ENCODE measurements around the gene MRPS27.

The MRPS27 gene

DNA sequence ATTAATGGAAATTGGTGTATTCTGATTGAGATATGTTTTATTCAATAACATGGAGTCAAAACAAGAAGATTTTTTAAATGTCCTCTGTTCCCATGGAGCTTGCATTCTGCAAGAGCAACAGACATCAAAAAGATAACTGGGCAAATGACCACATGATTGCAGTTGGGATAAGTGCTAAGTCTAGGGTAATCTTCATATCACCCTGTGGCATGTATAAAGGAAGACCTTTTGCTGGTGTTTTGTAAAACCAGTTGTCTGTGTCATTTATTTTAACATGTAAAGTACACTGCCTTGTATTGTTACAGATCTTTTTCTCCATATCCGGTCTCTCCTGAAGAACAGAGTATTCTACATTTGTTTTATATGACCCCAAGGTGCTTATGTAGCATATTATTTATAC, 44.1 kb upstream of the MRPS27 start:
- POLR2A ChIA-PET = no interaction called here
- CTCF ChIA-PET = interaction anchor here (0.9 to 9.6 kb wide), 4 partner anchors 10 to 161 kb away, joined by 3 to 154 read pairs (median 18); no protein-coding TSS in a partner anchor
- DNase-seq (ENCODE audit: extremely low spot score) = no peak
- TF ChIP-seq, protein P1, sequence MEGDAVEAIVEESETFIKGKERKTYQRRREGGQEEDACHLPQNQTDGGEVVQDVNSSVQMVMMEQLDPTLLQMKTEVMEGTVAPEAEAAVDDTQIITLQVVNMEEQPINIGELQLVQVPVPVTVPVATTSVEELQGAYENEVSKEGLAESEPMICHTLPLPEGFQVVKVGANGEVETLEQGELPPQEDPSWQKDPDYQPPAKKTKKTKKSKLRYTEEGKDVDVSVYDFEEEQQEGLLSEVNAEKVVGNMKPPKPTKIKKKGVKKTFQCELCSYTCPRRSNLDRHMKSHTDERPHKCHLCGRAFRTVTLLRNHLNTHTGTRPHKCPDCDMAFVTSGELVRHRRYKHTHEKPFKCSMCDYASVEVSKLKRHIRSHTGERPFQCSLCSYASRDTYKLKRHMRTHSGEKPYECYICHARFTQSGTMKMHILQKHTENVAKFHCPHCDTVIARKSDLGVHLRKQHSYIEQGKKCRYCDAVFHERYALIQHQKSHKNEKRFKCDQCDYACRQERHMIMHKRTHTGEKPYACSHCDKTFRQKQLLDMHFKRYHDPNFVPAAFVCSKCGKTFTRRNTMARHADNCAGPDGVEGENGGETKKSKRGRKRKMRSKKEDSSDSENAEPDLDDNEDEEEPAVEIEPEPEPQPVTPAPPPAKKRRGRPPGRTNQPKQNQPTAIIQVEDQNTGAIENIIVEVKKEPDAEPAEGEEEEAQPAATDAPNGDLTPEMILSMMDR (IDR thresholded peaks at IDR 0.05; ENCODE audit: control extremely low read depth, extremely low read depth, low read depth, missing control alignments) = no peak

DNA sequence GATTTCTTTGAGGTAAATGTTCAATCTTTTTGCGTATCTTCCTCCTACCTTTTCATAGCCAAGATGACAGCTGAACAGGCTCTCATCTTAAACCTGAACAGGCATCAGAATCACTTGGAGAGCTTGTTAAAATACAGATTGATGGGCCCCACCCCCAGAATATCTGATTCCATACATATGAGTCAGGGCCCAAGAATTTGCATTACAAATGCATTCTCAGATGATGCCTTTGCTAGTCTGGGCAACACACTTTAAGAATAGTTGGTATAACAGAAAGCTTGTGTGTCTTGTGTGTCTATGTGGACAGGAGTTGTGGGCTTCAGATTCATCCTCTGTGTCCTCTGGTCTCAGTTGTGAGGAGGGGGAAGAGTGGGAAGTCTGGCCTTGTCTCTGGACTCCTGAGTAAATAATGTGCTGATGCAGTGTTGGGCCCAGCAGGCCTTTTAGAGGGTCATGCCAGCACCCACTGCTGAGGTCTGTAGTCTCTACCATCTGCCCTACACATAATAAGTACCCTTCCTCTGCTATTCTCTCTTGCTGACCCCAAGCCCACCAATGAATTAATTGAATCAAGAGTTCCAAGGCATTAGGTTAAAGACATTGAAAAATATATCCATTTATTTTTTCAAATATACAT, 43.2 kb upstream of the MRPS27 start:
- TF ChIP-seq, protein P1 (IDR thresholded peaks at IDR 0.05; ENCODE audit: control extremely low read depth, extremely low read depth, low read depth, missing control alignments) = no peak
- ChIA-PET CTCF (interaction anchor here (0.9 to 9.6 kb wide), 3 partner anchors 11 to 162 kb away, joined by 3 to 154 read pairs (median 24); no protein-coding TSS in a partner anchor), POLR2A (no interaction called here)
- no peak for DNase-seq (ENCODE audit: extremely low spot score)

DNA sequence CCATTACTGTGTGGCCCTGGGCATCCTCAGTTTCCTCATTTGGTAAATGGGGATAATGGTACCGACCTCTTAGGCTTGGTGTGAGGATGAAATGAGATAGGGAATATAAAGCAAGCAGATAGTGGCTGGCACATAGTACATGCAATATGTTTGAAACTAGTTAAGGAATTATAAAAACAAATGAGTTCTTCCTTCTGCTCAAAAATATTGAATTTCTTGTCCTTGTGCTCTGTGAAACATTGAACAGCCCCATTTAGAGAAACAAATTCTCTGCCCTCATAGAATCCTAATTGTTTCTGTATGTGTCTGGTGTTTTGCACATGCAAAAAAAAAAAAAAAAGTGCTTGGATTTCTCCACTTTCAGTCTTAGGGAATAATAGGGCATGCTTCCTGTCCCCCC, 39.8 kb upstream of the MRPS27 start:
- no peak for DNase-seq (ENCODE audit: extremely low spot score)
- TF ChIP-seq, protein P1 (IDR thresholded peaks at IDR 0.05; ENCODE audit: control extremely low read depth, extremely low read depth, low read depth, missing control alignments) = no peak
- ChIA-PET CTCF (interaction anchor here (0.9 kb wide), 1 partner anchor 9 kb away, joined by 3 read pairs; no protein-coding TSS in a partner anchor), POLR2A (no interaction called here)

DNA sequence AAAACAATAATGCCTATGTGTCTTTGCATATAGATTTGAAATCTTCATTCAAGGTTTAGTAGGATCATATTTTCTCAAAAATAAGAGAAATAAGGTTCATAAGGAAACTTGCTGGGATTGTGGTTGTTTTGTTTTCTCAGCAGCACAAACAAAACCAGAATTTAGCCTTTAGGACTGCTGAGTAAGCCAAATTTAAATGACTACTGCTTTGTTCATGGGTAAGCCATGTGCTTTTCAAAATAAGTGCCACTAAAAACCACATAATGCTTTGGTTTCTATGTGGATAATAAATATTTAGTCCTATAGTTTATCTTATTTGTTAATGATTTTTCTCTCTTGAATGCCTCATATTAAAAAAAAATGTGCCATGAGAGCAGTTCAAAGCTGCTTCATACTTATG, 38.9 kb upstream of the MRPS27 start:
- ChIA-PET POLR2A (no interaction called here), CTCF (interaction anchor here (0.9 kb wide), 2 partner anchors 10 to 13 kb away, joined by 3 read pairs; no protein-coding TSS in a partner anchor)
- no peak for DNase-seq (ENCODE audit: extremely low spot score)
- TF ChIP-seq, protein P1 (IDR thresholded peaks at IDR 0.05; ENCODE audit: control extremely low read depth, extremely low read depth, low read depth, missing control alignments) = no peak

DNA sequence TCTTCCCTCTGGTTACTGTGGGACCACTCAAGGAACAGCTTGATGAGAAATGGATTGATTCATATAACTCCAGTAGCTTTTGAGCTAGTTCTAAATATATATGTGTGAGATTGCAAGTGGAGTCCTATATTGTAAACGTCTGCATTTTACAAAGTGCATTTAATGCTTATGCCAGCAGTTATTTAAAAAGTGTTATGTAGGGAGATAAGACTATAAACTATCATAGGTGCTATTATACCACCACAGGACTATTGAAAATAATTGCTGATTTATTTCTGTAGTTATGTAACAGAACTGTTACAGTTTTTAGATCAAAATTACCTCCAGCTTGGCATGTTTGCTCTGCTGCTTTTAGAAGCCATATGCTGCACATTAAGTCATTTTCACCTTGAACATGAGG, 36.3 kb upstream of the MRPS27 start:
- DNase-seq (ENCODE audit: extremely low spot score) = no peak
- POLR2A ChIA-PET = no interaction called here
- CTCF ChIA-PET = interaction anchor here (1.0 to 3.6 kb wide), 11 partner anchors 10 to 201 kb away, joined by 3 to 25 read pairs (median 4); partner anchors contain the start of genes MRPS27 and PTCD2
- TF ChIP-seq, protein P1 (IDR thresholded peaks at IDR 0.05; ENCODE audit: control extremely low read depth, extremely low read depth, low read depth, missing control alignments) = no peak

DNA sequence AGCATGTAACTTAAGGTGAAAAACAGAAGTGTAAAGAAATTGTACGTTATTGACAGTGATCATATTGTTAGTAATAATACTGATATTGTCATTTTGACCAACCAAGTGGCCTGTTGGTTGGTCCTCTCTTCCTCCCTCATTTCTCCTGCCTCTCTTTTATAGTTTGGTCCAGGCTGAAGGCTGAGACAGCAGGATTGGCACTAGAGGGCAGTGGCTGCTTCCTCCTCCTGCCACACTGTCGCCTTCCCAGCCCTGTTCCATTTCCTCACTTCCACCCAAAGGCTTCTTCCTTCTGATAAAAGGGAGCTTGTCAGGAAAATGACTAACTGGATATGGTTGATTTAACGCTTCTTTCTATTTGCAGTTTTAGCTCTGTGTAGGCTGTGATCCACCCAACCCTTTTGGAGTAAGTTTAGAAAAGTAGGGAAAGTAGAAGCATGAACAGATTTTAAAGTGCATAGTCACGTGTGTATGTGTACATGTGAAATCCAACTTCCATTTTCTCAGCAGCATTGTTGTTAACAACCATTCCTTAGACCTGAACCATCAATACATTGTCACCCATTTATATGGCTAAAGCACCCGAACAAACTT, 35.8 kb upstream of the MRPS27 start:
- no peak for DNase-seq (ENCODE audit: extremely low spot score)

More for the DNA sequence above, 35.8 kb upstream of the MRPS27 start:
- ChIA-PET CTCF (interaction anchor here (1.0 to 3.6 kb wide), 9 partner anchors 10 to 202 kb away, joined by 3 to 25 read pairs (median 5); partner anchors contain the start of genes MRPS27 and PTCD2), POLR2A (no interaction called here)
- TF ChIP-seq, protein P1 (IDR thresholded peaks at IDR 0.05; ENCODE audit: control extremely low read depth, extremely low read depth, low read depth, missing control alignments) = peak; percentile 33

Measured in GM10248 (cell line).